OCI-LY1 (cell line): Measurements from ENCODE around the gene BSPRY.
"Not testable (repeated sequence)": the region's sequence is repeated elsewhere in the genome, so short reads cannot be mapped to it uniquely, and the experiment has no call there.

Experiments used
- H2AFZ ChIP-seq: fragments of 200-600 bp; sonication (generic), shearing (Covaris generic); 2 replicates; pipeline ENCODE4 v1.6.0; 2014; ENCODE audit warnings: antibody characterized with exemption, mild to moderate bottlenecking, low read length
- H3F3A ChIP-seq: fragments of 200-600 bp; sonication (generic), shearing (Covaris generic); 2 replicates; pipeline ENCODE4 v1.6.0; 2014; ENCODE audit warnings: mild to moderate bottlenecking, antibody characterized with exemption, low read length, moderate library complexity; ENCODE audit not compliant: insufficient read depth
- H3K27ac ChIP-seq: fragments of 200-600 bp; sonication (generic); 2 replicates; pipeline ENCODE4 v1.5.1; 2014; ENCODE audit warnings: low read length, mixed run types, mild to moderate bottlenecking, low read depth; ENCODE audit not compliant: poor library complexity, severe bottlenecking
- H3K27me3 ChIP-seq: fragments of 200-600 bp; sonication (generic); 2 replicates; pipeline ENCODE4 v1.6.0; 2014; ENCODE audit warnings: antibody characterized with exemption, mild to moderate bottlenecking, low read length, moderate library complexity; ENCODE audit not compliant: insufficient read depth
- H3K36me3 ChIP-seq: fragments of 200-600 bp; sonication (generic); 2 replicates; pipeline ENCODE4 v1.6.1; 2014; ENCODE audit warnings: mild to moderate bottlenecking, antibody characterized with exemption, low read length, moderate library complexity, mixed read lengths; ENCODE audit not compliant: insufficient read depth
- H3K4me1 ChIP-seq: fragments of 200-600 bp; sonication (generic); 2 replicates; pipeline ENCODE4 v1.5.1; 2014; ENCODE audit warnings: mild to moderate bottlenecking, low read length, moderate library complexity; ENCODE audit not compliant: insufficient read depth, severe bottlenecking
- H3K4me2 ChIP-seq: fragments of 200-600 bp; sonication (generic), shearing (Covaris generic); 2 replicates; pipeline ENCODE4 v1.6.1; 2014; ENCODE audit warnings: low read length
- H3K4me3 ChIP-seq: fragments of 200-600 bp; sonication (generic); 2 replicates; pipeline ENCODE4 v1.5.1; 2014; ENCODE audit warnings: low read length, low read depth, mild to moderate bottlenecking, mixed read lengths; ENCODE audit not compliant: poor library complexity, severe bottlenecking
- H3K79me2 ChIP-seq: fragments of 200-600 bp; shearing (Covaris generic); 2 replicates; pipeline ENCODE4 v1.6.1; 2016; ENCODE audit warnings: mixed run types, low read length, mixed read lengths; ENCODE audit not compliant: insufficient read depth
- H3K9ac ChIP-seq: fragments of 200-600 bp; sonication (generic), shearing (Covaris generic); 2 replicates; pipeline ENCODE4 v1.6.1; 2014; ENCODE audit warnings: mild to moderate bottlenecking, low read length, mixed read lengths
- H3K9me2 ChIP-seq: fragments of 200-600 bp; sonication (generic), shearing (Covaris generic); 2 replicates; pipeline ENCODE4 v1.6.1; 2014; ENCODE audit warnings: low read depth, mild to moderate bottlenecking, low read length, mixed read lengths
- H3K9me3 ChIP-seq: fragments of 200-600 bp; shearing (Covaris generic); 2 replicates; pipeline ENCODE4 v1.6.1; 2014; ENCODE audit warnings: low read length, mixed read lengths
- H4K20me1 ChIP-seq: fragments of 200-600 bp; sonication (generic), shearing (Covaris generic); 2 replicates; pipeline ENCODE4 v1.6.0; 2016; ENCODE audit warnings: mild to moderate bottlenecking, low read length; ENCODE audit not compliant: insufficient read depth
- EZH2 ChIP-seq: fragments of 200-600 bp; sonication (generic), shearing (Covaris generic); IDR thresholded peaks from 2 replicates; pipeline ENCODE4 v1.8.0; 2017; ENCODE audit warnings: borderline replicate concordance, mixed run types, mild to moderate bottlenecking, antibody characterized with exemption, low read length, moderate library complexity, mixed read lengths
- TF ChIP-seq, protein P1 (sequence below): fragments of 200-600 bp; sonication (generic), shearing (Covaris generic); IDR thresholded peaks from 2 replicates; pipeline ENCODE4 v1.5.1; 2017; ENCODE audit warnings: mild to moderate bottlenecking, antibody characterized with exemption, low read length, moderate library complexity, mixed read lengths

Gene BSPRY

DNA sequence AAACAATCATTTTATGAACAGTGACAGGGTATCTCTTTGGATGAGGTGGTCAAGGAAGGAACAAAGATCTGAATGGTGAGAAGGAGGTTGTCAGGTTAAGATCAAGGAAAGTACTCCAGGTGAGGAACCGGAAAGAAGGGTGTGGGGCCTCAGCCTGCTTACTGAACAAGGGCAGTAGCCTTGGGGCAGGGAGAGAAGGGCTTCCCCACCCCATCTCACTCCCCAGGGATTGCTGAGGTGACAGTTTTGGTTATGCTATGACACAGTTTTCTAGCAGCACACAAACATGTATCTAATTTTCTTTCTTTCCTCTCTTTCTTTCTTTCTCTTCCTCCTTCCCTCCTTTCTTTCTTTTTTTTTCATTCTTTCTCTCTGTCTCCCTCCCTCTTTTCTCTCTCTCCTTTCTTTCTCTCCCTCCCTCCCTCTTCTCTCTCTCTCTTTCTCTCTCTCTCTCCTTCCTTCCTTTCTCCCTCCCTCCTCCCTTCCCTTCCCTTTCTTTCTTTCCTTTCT, 31.6 kb downstream of the BSPRY start:
- TF ChIP-seq, protein P1, sequence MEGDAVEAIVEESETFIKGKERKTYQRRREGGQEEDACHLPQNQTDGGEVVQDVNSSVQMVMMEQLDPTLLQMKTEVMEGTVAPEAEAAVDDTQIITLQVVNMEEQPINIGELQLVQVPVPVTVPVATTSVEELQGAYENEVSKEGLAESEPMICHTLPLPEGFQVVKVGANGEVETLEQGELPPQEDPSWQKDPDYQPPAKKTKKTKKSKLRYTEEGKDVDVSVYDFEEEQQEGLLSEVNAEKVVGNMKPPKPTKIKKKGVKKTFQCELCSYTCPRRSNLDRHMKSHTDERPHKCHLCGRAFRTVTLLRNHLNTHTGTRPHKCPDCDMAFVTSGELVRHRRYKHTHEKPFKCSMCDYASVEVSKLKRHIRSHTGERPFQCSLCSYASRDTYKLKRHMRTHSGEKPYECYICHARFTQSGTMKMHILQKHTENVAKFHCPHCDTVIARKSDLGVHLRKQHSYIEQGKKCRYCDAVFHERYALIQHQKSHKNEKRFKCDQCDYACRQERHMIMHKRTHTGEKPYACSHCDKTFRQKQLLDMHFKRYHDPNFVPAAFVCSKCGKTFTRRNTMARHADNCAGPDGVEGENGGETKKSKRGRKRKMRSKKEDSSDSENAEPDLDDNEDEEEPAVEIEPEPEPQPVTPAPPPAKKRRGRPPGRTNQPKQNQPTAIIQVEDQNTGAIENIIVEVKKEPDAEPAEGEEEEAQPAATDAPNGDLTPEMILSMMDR = no peak
- no peak for TF ChIP-seq EZH2
- Histone ChIP-seq H4K20me1 (no peaks in the 10 kb centered on the region), H3K9ac (no peak overlapping the region), H3K36me3 (no peaks in the 10 kb centered on the region), H3K4me2 (no peak overlapping the region; the same call in 1 of the 2 replicates), H3K4me1 (peaks cover 19% of the 10 kb centered on the region), H2AFZ (peak overlapping the region; percentile 4; the same call in 1 of the 2 replicates), H3K27me3 (no peaks in the 10 kb centered on the region), H3K9me3 (no peaks in the 10 kb centered on the region), H3K9me2 (no peaks in the 10 kb centered on the region), H3F3A (no peaks in the 10 kb centered on the region), H3K27ac (peak overlapping the region; percentile 24), H3K4me3 (no peak overlapping the region), H3K79me2 (no peaks in the 10 kb centered on the region)

DNA sequence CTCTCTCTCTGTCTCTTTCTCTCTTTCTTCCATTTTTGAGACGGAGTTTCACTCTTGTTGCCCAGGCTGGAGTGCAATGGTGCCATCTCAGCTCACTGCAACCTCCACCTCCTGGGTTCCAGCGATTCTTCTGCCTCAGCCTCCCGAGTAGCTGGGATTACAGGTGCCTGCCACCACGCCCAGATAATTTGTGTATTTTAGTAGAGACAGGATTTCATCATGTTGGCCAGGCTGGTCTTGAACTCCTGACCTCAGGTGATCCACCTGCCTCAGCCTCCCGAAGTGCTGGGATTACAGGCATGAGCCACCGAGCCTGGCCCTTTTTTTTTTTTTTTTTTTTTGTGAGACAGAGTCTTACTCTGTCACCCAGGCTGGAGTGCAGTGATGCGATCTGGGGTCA, 32.1 kb downstream of the BSPRY start:
- H3K4me3 ChIP-seq, H2AFZ ChIP-seq, H3K27me3 ChIP-seq, H4K20me1 ChIP-seq, H3K4me2 ChIP-seq, H3K79me2 ChIP-seq, H3K9ac ChIP-seq, H3K9me2 ChIP-seq, H3K36me3 ChIP-seq, H3F3A ChIP-seq, H3K27ac ChIP-seq, H3K9me3 ChIP-seq: not testable (repeated sequence)
- H3K4me1 ChIP-seq = peaks cover 18% of the 10 kb centered on the region

- Histone ChIP-seq H3K27ac (no peak overlapping the region), H3K9ac (no peak overlapping the region), H3K36me3 (peaks cover 5% of the 10 kb centered on the region; the same call in 1 of the 2 replicates), H2AFZ (no peak overlapping the region), H3K9me3 (no peaks in the 10 kb centered on the region), H3K9me2 (no peaks in the 10 kb centered on the region), H4K20me1 (no peaks in the 10 kb centered on the region), H3K4me1 (peaks cover 18% of the 10 kb centered on the region), H3K4me2 (no peak overlapping the region), H3K27me3 (no peaks in the 10 kb centered on the region), H3F3A (no peaks in the 10 kb centered on the region), H3K79me2 (no peaks in the 10 kb centered on the region), H3K4me3 (no peak overlapping the region)
- no peak for TF ChIP-seq EZH2
- TF ChIP-seq, protein P1 = no peak
Observed at GRCh38 chr9:113381909-113382411, 32.6 kb downstream of the BSPRY start.
